GM12875 (cell line): ENCODE results near the gene A3GALT2.

ENCODE experiments used
- H3K4me3 ChIP-seq: one replicate; pipeline ENCODE4 v1.5.1; 2011; ENCODE audit warnings: low read depth, low read length, control low read depth
- CTCF ChIP-seq: IDR thresholded peaks from 2 replicates; pipeline ENCODE4 v1.5.1; 2011; ENCODE audit warnings: low read depth, mild to moderate bottlenecking, control low read depth, inconsistent platforms, low read length, moderate library complexity, borderline replicate concordance; ENCODE audit not compliant: insufficient read depth

A3GALT2 gene

GRCh38 chr1:33346927-33347649 lies 26.2 kb upstream of the A3GALT2 start:
- no peak for TF ChIP-seq CTCF
- no peak overlapping the region for H3K4me3 ChIP-seq

GRCh38 chr1:33346533-33346926 lies 25.6 kb upstream of the A3GALT2 start:
- no peak overlapping the region for H3K4me3 ChIP-seq
- TF ChIP-seq CTCF, result no peak

GRCh38 chr1:33344896-33345560 lies 24.1 kb upstream of the A3GALT2 start:
- no peak overlapping the region for H3K4me3 ChIP-seq
- TF ChIP-seq CTCF, result no peak

DNA sequence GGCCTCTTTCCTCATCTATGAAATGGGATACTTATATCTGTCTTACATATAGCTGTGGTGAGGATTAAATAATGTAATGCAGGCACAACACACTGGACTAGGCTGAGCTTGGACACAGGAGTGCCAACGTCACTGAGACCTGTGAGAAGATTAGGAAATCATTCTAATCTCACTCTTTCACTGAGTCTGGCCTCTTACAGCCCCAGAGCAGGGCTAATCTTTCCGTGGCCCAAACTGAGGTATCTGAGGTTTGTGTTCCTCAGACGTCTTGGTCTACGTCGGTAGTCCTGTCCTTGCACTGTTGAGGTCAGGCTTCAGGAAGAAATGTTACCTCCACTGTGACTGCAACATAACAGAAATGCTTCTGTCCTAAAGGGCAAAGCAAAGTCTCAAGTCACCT lies 22.6 kb upstream of the A3GALT2 start:
- no peak overlapping the region for H3K4me3 ChIP-seq
- TF ChIP-seq CTCF, result no peak

DNA sequence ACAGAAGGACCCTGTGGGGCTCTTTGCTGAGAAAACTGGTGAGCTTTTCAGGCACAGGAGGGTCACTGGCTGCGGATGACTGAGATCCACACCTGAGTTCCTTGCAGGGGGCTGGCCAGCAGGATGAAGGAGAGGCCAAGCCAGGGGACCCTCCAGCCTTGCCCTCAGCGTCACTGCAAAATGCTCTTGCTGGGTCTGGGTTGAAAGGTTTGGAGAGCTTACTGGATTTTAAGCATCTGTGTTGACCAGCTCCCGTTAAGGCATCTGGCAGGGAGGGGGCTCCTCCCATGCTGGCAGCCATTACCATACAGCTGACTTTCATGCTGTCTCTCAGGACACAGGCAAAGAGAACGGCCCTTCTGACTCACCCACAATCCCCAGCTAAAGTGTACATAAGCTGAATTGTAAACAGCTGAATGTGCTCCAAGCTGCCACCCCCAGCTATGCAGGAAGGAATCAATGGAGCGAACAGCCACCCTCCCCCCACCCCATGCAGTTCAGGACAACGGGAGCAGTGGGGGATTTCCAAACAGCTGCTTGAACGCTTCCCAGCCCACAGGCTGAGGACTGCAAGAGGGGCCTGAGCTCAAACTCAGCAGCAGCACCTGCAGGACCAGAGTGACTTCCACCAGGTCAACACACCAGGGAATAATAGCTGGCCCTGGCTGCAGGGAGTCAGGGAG lies 21.3 kb upstream of the A3GALT2 start:
- TF ChIP-seq CTCF, result no peak
- no peak overlapping the region for H3K4me3 ChIP-seq

DNA sequence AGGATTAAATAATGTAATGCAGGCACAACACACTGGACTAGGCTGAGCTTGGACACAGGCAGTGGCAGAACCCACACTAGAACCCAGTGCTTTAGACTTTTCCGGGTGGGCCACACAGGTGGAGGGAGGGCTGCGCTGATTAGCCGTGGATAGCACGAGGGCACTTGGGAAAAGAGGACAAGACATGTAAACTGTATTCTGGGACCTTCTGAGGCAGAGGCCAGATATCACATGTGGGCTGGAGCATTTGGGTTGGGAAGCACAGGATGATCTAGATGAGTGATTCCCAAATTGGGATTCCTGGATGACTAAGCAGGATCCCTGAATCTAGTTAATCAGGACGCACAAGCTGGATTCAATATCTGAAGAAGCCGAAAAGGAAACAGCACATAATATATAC lies 20.3 kb upstream of the A3GALT2 start:
- H3K4me3 ChIP-seq, result no peak overlapping the region
- no peak for TF ChIP-seq CTCF
